ENCODE results near the gene MEGF8. TPM values are rescaled to one million over a fixed set of nuclear protein-coding genes. Genes with fewer than 3 reads are reported as not detected.

MEGF8 gene
- total RNA-seq, 1 donor from 2014 or later, result 7.1 TPM

DNA sequence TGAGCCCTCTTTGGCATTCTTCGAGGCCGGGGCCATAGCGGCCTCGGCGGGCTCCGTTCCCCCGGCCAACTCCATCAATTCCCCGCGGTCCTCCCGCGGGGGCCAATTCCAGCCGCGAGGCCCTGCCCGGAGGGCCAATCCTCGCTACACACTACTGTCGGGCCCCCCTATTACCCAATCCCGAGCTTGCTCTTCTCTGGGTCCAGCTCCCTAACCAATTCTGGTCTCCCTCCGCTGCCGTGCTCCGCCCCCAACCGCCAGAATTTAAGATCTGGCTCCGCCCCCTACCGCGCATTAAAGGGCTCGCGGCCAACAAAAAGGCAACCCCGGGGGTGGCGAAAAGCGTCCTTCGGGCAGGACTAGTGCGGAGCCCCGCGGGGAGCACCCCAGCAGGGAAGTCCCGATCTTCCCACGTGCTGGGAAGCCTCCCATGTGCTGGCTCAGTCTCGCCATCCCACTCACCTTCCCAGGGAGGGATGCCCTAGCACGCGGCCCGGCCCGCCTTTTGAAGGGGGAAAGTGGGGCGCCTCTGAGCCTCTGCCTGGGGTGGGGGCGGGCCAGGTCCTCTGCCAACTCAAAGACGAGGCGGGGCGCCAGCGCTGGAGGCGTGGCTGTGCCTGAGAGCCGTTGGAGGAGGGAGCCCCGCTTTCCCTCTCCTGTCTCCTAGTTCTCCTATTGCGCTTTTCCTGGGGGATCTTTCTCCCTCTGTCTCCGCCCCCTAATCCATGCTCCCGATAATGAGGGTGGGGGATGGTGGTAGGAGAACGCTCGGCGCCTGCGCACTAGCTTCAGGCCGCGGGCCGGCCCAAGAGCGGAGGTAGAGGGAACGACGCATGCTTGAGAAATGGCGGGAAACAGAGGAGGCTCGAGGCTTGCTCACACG, 98.3 kb downstream of the MEGF8 start:
- peak; percentile 83 for DNase-seq (ENCODE audit: low read depth)
- TF ChIP-seq, protein P1, sequence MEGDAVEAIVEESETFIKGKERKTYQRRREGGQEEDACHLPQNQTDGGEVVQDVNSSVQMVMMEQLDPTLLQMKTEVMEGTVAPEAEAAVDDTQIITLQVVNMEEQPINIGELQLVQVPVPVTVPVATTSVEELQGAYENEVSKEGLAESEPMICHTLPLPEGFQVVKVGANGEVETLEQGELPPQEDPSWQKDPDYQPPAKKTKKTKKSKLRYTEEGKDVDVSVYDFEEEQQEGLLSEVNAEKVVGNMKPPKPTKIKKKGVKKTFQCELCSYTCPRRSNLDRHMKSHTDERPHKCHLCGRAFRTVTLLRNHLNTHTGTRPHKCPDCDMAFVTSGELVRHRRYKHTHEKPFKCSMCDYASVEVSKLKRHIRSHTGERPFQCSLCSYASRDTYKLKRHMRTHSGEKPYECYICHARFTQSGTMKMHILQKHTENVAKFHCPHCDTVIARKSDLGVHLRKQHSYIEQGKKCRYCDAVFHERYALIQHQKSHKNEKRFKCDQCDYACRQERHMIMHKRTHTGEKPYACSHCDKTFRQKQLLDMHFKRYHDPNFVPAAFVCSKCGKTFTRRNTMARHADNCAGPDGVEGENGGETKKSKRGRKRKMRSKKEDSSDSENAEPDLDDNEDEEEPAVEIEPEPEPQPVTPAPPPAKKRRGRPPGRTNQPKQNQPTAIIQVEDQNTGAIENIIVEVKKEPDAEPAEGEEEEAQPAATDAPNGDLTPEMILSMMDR (IDR thresholded peaks at IDR 0.05; ENCODE audit: insufficient read depth, low read length, severe bottlenecking), result no peak
- no peaks in the 10 kb centered on the region for H3K27me3 ChIP-seq (ENCODE audit: control insufficient read depth, insufficient read depth, low read length)
- peak overlapping the region; percentile 59 for H3K4me3 ChIP-seq (ENCODE audit: low read depth, low read length)
- FAIRE-seq, result no peak
- H3K36me3 ChIP-seq (ENCODE audit: control insufficient read depth, insufficient read depth, low read length), result no peaks in the 10 kb centered on the region

DNA sequence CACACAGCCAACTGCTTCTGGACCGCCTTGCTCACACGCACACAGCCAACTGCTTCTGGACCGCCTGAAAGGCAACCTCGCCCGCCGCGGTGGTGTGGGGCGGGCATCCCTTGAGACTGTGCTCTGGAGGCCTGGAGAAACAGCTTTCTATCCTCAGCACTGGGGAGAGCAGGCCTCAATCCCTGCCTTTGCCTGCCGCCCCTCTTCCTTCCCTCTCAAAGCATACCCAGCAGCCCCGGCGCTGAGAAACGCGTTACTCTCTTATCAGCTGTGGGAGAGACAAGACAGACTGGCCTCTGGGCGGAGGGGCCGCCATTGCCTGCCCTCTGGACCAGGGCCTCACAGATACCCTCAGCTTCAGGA, 98.9 kb downstream of the MEGF8 start:
- Histone ChIP-seq H3K4me3 (ENCODE audit: low read depth, low read length) (no peak overlapping the region), H3K36me3 (ENCODE audit: control insufficient read depth, insufficient read depth, low read length) (no peaks in the 10 kb centered on the region), H3K27me3 (ENCODE audit: control insufficient read depth, insufficient read depth, low read length) (no peaks in the 10 kb centered on the region)
- FAIRE-seq, result no peak
- no peak for DNase-seq (ENCODE audit: low read depth)
- TF ChIP-seq, protein P1 (IDR thresholded peaks at IDR 0.05; ENCODE audit: insufficient read depth, low read length, severe bottlenecking), result no peak

DNA sequence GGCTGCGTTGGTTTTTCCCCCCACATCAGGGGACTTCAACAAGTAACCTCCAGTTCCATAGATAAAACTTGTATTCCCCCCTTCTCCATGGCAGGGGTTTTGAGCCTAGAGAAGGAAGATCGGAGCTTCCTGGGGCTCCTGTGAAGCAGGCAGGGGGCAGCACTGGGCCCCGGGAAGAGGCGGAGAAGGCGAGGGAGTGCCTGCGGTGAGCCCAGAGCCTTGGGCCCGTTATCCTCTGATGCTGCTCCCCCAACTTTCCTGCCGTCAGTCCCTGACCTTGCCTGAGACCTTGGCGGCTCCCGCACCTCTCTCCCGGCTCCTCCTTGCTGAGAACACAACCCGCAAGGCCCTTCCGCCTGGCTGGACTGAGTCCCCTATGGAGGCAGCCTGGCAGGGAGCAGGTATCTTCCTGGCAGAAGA, 99.3 kb downstream of the MEGF8 start:
- FAIRE-seq (no peak), DNase-seq (ENCODE audit: low read depth) (no peak)
- Histone ChIP-seq H3K4me3 (ENCODE audit: low read depth, low read length) (no peak overlapping the region), H3K36me3 (ENCODE audit: control insufficient read depth, insufficient read depth, low read length) (no peaks in the 10 kb centered on the region), H3K27me3 (ENCODE audit: control insufficient read depth, insufficient read depth, low read length) (no peaks in the 10 kb centered on the region)
- TF ChIP-seq, protein P1 (IDR thresholded peaks at IDR 0.05; ENCODE audit: insufficient read depth, low read length, severe bottlenecking), result no peak

DNA sequence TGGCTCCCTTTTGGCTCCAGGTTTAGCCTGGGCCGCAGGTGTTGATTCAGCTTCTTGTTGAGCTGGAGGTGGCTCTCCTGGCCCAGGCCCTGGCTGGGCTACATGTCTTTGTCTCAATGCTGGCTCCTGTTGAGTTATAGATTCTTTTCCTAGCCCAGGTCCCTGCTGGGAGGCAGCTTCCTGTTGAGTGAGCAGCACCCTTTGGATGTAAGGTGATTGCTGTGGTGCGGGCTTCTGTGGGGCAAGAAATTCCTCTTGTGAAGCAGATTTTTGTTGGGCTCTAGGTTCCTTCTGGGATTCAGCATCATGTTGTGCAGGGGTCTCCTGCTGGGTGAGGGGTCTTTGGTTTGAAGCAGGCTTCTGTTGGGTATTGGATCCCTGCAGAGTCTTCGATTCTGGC, 101.2 kb downstream of the MEGF8 start:
- TF ChIP-seq, protein P1 (IDR thresholded peaks at IDR 0.05; ENCODE audit: insufficient read depth, low read length, severe bottlenecking), result no peak
- no peak overlapping the region for H3K4me3 ChIP-seq (ENCODE audit: low read depth, low read length)
- H3K36me3 ChIP-seq (ENCODE audit: control insufficient read depth, insufficient read depth, low read length), result no peaks in the 10 kb centered on the region
- no peak for FAIRE-seq
- no peak for DNase-seq (ENCODE audit: low read depth)
- H3K27me3 ChIP-seq (ENCODE audit: control insufficient read depth, insufficient read depth, low read length), result no peaks in the 10 kb centered on the region

DNA sequence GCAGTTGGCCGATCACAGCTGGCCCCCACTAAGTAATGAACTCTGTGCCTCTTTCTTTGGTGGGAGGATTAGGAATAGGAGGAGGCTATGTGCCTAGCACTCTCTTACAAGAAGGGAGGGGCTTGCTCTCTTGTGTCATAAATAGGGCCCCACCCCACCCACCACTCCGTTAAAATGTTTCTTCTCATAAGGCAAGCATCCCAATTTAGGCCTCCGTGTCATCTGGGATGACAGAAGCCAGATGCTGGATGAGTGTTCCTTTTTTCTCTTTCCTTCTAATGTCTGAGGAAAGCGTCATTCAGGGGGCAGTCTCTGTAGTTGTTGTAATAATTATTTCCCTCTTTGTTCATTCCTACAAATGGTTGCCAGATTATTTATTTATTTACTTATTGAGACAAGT, 101.9 kb downstream of the MEGF8 start, which contains the start of gene LIPE:
Gene LIPE, minus strand, starts transcription at position 76 of the 400 bp plus-strand sequence. CDS start 239 bp downstream, outside the sequence.
- Histone ChIP-seq H3K27me3 (ENCODE audit: control insufficient read depth, insufficient read depth, low read length) (no peaks in the 10 kb centered on the region), H3K4me3 (ENCODE audit: low read depth, low read length) (no peak within 1 kb of the TSS), H3K36me3 (ENCODE audit: control insufficient read depth, insufficient read depth, low read length) (no peaks in the 10 kb centered on the region)
- TF ChIP-seq, protein P1 (IDR thresholded peaks at IDR 0.05; ENCODE audit: insufficient read depth, low read length, severe bottlenecking), result no peak
- FAIRE-seq, result no peak
- no peak for DNase-seq (ENCODE audit: low read depth)

Other genes with a start within 250 kb of the MEGF8 start
- 7.1 and 7.4 TPM in 2 replicates for gene ZNF574, start 249.5 kb upstream of the MEGF8 start, total RNA-seq
- 0.26 and 0.53 TPM in 2 replicates for gene POU2F2, start 193.2 kb upstream of the MEGF8 start, total RNA-seq
- gene DEDD2, start 108.0 kb upstream of the MEGF8 start, total RNA-seq, result 27.1 and 28.7 TPM in 2 replicates
- 7.8 and 11.1 TPM in 2 replicates for gene ZNF526, start 105.3 kb upstream of the MEGF8 start, total RNA-seq
- gene GSK3A, start 83.0 kb upstream of the MEGF8 start, total RNA-seq, result 11.6 and 12.4 TPM in 2 replicates
- 10.8 and 11.6 TPM in 2 replicates for gene ERF, start 70.5 kb upstream of the MEGF8 start, total RNA-seq
- 7.1 and 9.3 TPM in 2 replicates for gene CIC, start 56.4 kb upstream of the MEGF8 start, total RNA-seq
- gene PRR19, start 23.5 kb upstream of the MEGF8 start, total RNA-seq, result not detected in 2 replicates
- 29.4 and 36.9 TPM in 2 replicates for gene PAFAH1B3, start 23.0 kb upstream of the MEGF8 start, total RNA-seq
- gene TMEM145, start 12.3 kb upstream of the MEGF8 start, total RNA-seq, result 0.26 TPM in 1 of 2 replicates, not detected in the other
- gene CNFN, start 64.7 kb downstream of the MEGF8 start, total RNA-seq, result 1.7 TPM in 1 of 2 replicates, not detected in the other
- gene LIPE, start 101.8 kb downstream of the MEGF8 start, total RNA-seq, result 7.6 and 8.6 TPM in 2 replicates
- 1.1 and 5.8 TPM in 2 replicates for gene CXCL17, start 117.3 kb downstream of the MEGF8 start, total RNA-seq
- 1.6 and 1.7 TPM in 2 replicates for gene CEACAM1, start 202.8 kb downstream of the MEGF8 start, total RNA-seq

Measured in bronchial epithelial cell (primary cell).